HG03095 (cell line): ENCODE measurements around the gene UPF3A.
"Not testable (repeated sequence)": the region's sequence is repeated elsewhere in the genome, so short reads cannot be mapped to it uniquely, and the experiment has no call there.

Source experiments
- ATAC-seq: cut with Tn5 transposase; IDR thresholded peaks from one replicate; pipeline ENCODE4 v1.9.1; 2021; ENCODE audit warnings: moderate library complexity; ENCODE audit not compliant: unreplicated experiment

UPF3A gene

GRCh38 chr13:114261328-114261965 is 20.0 kb upstream of the UPF3A start:
- no peak for ATAC-seq

DNA sequence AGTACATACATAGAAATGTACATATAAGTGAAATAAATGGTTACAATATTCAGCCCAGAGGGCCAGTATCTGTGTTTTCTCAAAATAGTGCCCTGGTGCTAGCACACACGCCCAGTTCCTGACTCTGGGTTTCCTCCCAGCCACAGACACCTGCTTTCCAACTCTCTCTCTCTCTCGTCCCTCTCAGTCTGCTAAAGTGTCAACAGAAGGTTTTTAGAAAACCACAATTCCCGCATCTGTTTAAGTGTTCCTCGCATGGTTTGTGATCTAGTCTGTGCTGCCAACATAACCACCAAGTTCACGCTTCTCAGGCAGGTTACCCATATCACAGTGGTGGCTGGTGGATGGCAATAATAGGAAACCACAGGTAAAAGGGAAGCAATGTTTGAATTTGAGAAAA is 17.8 kb upstream of the UPF3A start:
- no peak for ATAC-seq

DNA sequence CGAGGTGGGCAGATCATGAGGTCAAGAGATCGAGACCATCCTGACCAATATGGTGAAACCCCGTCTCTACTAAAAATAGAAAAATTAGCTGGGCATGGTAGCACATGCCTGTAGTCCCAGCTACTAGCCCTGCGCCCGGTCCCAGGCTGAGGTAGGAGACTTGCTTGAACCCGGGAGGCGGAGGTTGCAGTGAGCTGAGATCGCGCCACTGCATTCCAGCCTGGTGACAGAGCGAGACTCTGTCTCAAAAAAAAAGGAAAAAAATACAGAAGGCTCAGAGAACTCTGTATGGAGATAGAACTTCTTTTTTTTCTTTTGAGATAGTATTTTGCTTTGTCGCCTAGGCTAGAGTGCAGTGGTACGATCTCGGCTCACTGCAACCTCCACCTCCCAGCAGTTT is 17.1 kb upstream of the UPF3A start:
- not testable (repeated sequence) for ATAC-seq

DNA sequence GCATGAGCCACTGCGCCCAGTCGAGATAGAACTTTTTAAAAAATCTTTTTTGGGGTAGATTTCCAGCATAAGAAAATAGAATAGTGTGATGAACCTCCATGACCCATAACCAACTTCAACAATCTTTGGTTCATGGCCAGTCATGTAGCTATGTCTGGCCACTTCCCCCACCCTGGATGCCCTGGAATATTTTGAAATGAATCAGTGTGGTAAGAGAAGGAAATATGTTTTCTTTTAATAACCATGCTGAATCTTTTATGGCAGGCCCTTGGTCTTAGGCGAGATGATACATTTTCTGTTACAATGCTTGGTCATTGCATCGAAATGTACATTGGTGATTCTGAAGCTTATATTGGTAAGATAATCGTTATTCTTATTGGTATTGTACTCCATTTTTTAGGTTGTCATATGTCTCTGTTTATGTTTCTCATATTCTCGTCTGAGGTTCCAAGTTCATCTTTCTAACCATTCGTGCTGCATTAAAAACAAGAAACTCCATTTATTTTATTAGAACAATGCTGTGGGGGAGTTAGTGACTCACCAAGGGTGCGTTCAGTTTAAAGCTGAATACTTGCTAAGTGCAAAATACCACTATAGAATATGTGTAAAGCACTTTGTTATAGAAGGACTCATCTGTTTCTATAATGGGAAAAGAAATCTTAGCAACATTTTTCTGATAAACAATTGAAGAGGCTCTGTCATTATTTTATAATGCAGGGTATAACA is 16.4 kb upstream of the UPF3A start:
- no peak for ATAC-seq

DNA sequence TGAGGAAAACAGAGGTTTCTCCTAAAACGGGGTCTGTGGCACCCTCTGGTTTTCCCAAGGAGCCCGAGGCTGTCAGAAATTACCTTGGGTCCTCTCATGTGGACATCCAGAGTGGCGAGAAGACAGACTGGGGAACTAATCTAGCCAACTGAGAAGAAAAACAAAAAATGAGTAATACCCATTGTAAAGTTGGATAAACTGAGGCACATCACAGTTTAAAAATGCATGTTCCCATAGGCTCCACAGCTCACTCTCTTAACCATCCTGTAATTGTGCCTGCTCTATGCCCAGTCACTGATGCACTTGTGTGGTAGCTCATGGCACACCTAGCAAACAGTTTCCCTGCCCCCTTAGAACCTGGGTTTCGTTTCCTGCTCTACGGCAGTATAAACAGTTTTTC is 15.2 kb upstream of the UPF3A start:
- ATAC-seq, result no peak

DNA sequence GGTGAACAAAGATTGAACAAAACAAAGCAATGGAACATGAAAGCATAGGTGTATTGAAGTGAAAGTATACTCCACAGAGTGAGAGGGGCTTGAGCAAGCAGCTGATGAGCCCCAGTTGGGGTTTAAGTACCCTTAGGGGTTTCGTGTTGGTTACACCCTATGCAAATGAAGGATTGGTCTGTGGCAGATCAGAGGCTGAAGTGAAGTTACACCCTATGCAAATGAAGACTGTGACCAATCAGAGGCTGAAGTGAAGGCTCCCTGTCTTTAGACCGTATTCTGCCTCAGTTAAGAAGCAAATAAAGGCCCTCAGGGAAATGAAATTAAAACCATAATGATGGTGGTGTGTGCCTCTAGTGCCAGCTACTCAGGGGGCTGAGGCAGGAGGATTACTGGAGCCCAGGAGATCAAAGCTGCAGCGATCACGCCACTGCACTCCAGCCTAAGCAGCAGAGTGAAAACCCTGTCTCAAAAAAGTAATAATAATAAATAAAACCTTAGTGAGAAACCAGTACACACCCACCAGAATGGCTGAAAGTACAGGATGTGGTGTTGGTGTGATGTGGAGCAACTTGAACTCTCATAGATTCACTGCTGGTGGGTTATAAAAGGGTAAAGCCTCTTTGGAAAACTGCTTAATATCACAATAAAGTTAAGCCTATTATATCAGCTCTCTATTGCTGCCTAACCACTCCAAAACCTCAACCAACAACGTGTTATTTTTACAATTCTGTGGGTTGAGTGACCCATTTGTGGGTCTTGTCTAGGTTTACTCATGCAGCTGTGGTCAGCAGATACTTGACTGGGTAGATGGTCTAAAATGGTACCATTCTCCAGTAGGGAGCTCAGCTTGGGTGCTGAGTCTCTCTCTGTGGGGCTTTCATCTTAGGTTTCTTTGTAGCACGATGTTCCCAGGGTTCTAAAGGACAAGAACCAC is 12.8 kb upstream of the UPF3A start:
- no peak for ATAC-seq

GRCh38 chr13:114269281-114269770 is 12.1 kb upstream of the UPF3A start:
- no peak for ATAC-seq

DNA sequence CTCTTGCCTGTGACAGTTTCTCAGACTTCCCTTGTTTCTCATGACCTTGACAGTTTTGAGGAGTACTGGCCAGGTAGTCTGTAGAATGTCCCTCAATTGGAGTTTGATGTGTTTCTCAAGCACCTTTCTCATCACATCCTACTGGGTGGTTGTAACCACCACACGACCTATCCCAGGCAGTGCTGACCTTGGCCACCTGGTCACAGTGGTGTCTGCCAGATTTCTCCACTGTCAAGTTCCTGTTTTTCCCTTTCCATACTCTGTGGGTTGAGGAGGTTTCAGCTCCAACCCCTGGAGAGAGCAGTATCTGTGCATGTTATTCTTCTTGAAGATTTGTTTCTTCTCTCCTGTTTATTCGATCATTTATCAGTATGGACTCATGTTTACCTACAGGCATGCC is 8.4 kb upstream of the UPF3A start:
- no peak for ATAC-seq

- ATAC-seq, result no peak
Observed at GRCh38 chr13:114275304-114275703, 6.1 kb upstream of the UPF3A start.

DNA sequence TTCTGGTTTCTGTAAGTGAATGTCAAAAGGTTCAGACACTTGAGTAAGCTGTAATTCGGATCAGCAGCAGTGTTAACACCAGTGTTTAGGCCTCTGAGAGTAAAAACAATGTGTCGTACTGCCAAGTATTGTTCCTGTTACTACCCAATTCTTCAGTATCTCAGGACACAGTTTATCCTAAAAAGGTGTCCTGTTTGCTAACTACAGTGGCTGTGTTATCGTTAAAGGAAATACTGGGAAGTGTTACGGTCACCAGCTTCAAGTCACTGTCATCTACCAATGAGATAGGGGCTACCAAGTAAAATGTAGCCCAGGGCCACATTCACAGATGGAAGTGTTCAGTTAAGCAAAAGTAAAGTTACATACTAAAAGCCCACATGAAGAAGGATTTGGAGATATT is 2.3 kb upstream of the UPF3A start:
- no peak for ATAC-seq

DNA sequence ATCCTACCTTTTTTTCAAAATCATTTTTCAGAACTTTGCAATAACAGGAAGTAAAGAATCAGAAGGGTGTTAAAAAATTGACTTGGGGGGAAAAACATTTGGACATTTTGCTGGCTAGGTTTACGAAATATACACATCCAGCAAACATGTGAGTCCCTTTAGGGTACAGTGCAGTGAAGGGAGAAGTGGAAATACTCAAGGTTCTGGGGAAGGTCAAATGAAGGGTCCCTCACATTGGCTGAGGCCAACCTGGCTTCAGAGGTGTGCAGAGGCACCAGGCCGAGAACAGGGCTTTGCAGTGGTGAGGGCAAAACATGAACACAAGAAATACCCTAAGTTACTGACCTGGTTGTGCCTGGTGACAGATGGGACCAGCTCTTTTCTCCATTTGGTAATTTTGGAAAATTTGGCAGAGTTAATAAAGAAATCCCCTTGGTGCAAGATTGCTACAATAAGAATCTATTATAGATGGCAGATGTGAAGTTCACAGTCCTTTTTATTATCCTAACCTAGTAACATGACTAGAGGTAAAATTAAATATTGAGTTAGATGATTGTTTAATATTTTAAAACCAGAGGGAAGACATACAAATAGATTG is 1.5 kb upstream of the UPF3A start:
- ATAC-seq, result no peak

DNA sequence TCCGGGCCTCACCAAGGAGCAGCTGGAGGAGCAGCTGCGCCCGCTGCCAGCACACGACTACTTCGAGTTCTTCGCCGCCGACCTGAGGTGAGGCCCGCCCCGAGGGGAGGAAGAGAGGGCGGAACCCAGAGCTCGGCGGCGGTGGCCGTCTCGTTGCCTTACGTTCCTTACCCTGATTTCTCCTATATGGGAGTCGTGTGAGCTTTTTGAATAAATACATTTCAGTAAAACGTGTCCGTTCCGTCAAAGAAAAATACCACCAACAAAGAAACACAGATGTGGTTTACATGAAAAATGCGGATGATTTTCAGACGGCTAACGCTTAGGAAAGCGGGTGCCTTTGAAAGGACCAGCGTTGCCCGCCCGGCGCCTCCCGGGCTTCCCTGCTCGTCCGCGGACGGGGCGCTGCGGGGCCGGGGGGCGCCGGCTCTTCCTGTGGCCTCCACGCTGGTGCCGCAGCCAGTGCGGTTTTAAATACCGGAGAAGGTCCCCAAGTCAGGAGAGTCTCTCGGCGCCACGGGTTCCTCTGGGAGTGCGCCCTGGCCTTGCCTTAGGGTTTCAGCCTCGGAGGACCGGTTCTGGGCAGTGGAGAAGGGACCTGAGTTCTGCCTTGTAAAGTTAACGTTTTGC is 755 bp downstream of the UPF3A start:
- peak; percentile 41 for ATAC-seq

- ATAC-seq, result no peak
Observed at GRCh38 chr13:114283576-114283975, 2.2 kb downstream of the UPF3A start.

GRCh38 chr13:114284680-114285079 is 3.3 kb downstream of the UPF3A start:
- no peak for ATAC-seq

- ATAC-seq, result no peak
Observed at GRCh38 chr13:114285166-114285808, 3.9 kb downstream of the UPF3A start.

DNA sequence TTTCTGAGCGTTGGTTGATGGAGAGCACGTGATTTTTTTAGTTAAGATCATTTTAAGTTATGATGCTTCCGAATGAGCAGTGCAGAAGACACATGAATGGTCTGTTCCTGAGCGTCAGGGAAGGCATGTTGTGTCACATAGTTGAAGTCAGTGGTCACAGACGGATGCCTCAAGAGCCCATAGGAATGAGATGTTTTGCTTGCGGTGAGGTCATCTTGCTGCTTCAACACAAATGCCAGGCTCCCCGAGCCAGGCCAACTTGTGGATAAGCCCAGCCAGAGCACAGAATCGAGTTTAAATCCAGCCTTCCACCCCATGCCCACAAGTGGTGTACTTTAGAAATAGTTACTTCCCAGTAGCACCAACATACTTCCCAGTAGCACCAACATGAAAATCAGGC is 5.4 kb downstream of the UPF3A start:
- no peak for ATAC-seq

- no peak for ATAC-seq
Observed at GRCh38 chr13:114288157-114288591, 6.8 kb downstream of the UPF3A start.

DNA sequence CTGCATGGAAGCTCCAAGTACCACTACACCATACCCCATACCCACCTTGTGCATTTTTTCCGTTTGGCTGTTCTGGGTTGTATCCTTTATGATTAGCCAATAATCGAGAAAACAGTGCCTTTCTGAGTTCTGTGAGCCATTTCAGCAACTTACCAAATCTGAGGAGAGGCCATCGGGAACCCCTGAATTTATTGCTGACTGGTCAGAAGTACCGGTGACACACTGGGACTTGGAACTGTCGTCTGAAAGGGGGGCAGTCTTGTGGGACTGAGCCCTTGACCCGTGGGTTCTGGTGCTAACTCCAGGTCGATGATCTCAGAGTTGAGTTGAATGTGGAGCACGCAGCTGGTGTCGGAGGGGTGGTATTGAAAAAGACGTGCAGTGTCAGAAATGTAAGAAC is 15.0 kb downstream of the UPF3A start:
- ATAC-seq, result no peak

DNA sequence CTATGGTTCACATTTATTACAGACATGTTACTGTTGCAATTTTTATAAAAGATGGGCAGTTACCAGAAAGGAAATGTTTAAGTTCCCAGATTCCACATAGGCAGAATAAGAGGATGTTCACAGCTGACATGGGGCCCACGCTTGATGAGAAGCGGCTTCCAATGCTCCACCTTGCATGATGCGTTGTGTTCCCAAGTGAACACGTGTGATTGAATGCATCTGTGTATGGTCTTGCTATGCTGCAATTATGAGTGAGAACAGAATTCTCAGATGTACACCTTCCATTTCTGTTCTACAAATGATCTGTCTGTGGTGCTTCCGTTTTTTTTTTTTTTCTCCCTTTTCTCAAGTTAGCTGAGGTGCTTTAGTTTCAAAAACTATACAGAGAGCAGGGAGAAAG is 15.5 kb downstream of the UPF3A start:
- ATAC-seq, result no peak

GRCh38 chr13:114298866-114299265 is 17.5 kb downstream of the UPF3A start:
- no peak for ATAC-seq
